ENCODE results near the gene SETD3.

SETD3 gene

GRCh38 chr14:99418242-99418641 is 62.4 kb downstream of the SETD3 start:
- no peak for DNase-seq

GRCh38 chr14:99416909-99417308 is 63.8 kb downstream of the SETD3 start:
- DNase-seq = no peak

DNA sequence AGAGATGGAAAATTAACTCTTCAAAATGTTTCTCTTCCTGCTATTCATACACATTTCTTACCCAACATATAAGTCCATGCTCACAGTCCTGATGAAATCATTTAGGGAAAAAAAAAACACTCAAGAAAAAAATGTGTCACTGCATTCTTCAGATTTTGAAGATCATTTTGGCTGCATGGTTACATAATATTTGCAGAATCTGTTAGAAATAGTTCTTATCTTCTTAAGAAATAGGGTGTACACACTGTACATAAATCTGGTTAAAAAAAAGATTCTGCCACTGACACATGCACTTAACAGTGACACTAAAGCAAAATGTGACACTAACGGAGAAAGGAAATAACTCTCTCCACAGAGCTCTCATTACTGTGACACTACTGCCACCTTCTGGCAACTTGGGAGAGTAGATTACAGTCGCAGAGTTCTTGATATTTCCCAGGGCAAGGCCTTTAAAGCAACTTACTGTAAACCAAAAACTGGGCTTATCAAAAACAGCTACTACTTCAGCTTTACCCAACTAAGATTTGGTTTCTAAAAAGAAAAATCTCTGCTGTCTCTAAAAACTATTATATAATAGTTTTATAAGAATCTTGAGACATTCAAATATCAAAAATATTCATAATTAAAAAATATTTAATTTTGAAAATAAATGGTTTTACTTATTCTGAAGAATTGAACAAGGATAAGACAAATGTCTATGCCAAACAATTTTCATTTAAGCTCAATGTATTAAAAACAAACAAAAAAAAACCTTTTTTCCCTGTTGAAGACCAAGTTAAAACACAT is 65.0 kb downstream of the SETD3 start:
- peak; percentile 54 for DNase-seq

GRCh38 chr14:99413911-99414310 is 66.7 kb downstream of the SETD3 start:
- no peak for DNase-seq

- no peak for DNase-seq
These were observed 67.5 kb downstream of the SETD3 start for GRCh38 chr14:99413172-99413571.

- no peak for DNase-seq
These were observed 68.3 kb downstream of the SETD3 start for GRCh38 chr14:99412117-99413061.

GRCh38 chr14:99410019-99410418 is 70.6 kb downstream of the SETD3 start:
- DNase-seq = no peak

DNA sequence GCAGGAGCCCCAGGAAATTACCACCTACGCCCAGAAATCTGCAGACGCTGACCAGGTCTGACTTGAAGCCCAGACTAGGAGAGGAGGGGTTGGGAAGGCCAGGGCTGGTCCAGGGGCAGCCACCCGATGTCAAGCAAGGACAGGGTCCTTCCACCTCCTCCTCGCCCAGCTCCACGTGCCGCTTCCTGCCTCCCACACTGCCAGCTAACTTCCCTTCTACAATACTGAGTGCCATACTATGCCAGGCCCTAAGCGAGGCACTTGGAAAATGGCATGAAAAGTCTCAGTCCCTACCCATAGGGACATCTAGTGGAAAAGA is 71.7 kb downstream of the SETD3 start:
- DNase-seq = no peak

GRCh38 chr14:99408286-99408970 is 72.2 kb downstream of the SETD3 start:
- no peak for DNase-seq

DNA sequence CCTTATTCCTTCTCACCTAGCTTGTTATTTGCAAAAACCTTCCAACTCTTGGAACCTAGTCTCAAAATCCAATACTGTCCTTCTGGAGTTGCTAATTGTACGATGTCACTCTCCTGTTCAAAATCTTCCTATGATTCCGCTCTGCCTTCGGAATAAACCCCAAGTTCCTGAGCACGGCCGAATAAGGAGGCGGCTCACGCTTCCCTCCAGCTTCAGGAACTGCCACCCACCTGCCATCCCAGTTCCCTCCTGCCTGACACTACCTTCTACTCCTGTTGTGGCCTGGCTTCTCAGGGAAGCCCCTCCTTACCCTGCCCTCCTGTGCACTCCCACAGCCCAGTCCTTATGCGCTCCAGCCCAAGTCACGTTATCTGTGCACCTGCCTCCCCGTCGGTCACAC is 73.2 kb downstream of the SETD3 start:
- DNase-seq = no peak

- DNase-seq = no peak
These were observed 77.7 kb downstream of the SETD3 start for GRCh38 chr14:99402950-99403349.

- DNase-seq = no peak
These were observed 78.4 kb downstream of the SETD3 start for GRCh38 chr14:99402285-99402648.

DNA sequence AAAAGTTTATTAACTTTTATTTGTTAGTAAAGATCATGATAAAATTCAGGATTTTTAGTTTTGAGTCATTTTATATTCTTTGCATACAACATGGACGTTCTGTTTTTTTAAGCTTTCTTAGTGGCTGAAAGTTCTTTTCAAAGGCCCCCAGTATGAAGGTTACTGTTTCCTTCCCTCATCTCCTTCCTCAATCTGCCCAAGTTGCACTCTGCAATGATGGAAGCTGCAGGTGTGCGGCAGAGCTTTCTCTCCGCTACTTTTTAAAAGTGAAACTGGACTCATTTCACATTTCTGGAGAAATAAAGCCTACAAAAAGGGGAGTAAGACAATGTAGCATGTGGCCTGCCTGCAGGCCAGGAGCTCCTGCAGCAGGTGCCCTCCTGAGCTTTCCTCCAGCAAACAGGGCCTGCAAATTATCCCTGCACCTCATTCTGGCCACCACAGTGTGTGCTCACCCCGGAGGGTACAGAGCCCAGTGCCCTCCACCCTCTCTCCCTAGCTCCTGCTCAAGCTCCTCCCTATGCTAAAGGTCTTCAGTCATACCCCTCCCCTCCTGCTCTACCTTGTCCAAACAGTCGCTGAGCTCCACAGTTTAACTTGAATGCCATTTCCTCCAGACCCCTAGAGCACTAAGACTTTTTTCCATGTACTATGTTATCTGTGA is 78.9 kb downstream of the SETD3 start:
- DNase-seq = no peak

DNA sequence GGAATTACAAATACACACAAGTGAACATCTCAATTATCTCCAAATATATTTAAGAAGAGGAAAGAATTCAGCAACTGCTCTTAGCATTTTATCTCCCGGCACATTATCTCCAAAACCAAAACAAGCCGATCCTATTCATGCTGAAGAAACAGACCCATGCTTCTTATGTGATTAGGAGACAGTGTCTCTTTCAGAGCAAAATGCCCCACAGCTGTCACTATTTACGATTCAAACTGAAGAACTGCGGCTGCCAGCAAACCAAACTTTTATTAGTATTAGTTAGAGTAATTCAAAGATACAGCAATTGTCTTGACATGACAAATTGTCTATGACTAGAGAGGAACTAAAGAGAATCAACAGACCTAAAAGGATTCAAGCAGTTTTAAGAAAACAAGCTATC is 79.4 kb downstream of the SETD3 start:
- no peak for DNase-seq

DNA sequence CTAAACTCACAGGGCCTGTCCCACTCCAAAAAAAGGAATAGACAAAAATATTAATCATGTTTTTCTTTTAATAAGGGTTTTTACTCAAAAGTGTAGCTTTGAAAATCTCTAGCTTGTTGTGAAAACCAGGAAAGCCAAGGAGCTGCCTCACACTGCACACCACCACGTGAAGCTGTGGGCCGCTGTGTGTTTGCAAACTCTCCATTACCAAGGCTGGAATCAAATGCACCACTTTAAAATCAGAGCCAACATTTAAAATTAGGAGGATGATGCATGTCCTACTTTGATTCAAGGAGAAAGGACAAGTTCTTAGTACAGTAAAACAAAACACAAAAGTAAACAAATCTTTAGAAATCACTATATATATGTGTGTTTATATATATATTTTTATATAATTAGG is 83.0 kb downstream of the SETD3 start:
- DNase-seq = no peak

DNA sequence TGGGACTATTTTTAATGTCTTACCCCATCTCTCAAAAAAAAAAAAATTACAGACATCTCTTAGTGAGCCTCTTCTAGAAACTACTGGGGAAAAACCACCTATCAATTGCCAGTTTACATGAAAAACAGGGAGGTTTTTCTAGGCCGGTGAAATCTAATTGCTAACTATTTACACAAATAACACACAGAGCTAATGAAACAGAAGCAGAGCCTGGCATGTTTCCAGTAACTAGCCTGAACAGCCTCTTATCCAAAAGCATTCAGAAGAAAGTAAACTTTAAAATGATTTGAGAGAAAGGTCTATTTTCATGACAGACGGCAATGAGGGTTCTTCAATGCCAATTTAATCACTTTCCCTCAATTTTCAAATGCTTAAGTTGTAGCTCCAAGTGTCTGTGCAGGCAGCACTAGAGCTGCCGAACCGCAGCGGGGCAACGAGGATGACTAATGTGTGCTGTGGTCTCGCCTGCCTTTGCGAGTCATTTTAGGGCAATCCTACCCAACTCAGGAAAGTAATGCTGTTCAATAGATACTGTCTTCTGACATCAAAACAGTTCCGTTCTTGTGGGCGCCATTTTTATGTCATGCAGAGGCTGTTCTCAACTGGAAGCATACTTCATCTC is 84.6 kb downstream of the SETD3 start:
- peak; percentile 26 for DNase-seq

DNA sequence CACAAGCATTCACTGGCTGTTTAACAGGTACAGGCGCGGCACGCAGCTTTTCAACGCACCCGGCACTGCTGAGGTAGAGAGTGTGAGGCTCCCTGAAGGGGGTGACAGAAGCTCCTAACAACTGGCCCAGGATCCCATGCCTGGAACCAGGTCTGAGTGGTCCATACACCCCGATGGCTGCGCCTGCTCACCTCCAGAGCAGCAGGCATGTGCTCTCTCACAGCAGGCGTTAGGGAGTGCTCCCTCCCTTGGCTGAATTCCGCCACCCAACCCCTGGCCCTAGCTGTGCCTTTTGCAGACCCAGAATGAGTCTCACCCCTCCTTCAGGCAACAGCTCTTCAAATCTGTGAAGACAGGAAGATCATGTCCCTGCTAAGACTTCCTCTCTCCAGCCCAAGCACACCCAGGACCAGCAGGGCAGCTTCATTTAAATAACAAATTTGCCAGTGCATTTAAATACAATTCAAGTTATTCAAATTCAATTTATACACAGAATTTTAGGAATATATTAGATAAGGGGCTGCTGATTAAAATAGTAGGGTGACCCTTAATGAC is 86.0 kb downstream of the SETD3 start:
- no peak for DNase-seq

DNA sequence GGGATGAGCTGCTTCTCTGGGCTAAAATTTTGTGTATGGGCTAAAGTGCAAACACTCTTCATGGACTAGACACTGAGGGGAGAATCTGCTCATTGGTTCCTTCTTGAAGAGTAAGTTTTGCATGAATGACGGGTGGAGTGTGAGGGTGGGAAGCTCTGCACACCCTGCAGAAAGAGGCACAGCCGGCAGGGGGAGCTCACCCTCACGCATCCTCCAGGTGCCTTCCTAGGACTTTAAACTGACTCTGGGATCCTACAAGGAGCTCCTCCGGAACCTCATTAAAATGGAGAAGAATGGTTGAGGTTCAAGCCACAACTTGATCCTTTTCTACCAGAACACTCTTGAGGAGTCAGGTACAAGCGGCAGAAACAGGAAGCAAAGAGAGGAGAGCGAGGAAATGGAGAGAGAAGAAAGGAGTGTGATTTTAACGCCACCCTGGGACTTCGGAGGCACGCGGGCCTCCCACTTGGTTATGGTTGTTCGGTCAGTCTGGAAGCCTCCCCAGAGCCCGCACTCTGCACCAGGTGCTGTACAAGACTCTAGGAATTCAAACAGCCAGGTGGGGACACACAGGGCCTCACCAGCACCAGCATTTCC is 87.5 kb downstream of the SETD3 start:
- peak; percentile 33 for DNase-seq

- no peak for DNase-seq
These were observed 89.0 kb downstream of the SETD3 start for GRCh38 chr14:99391671-99392070.

- DNase-seq = peak; percentile 29
These were observed 91.4 kb downstream of the SETD3 start for GRCh38 chr14:99389174-99389826.

DNA sequence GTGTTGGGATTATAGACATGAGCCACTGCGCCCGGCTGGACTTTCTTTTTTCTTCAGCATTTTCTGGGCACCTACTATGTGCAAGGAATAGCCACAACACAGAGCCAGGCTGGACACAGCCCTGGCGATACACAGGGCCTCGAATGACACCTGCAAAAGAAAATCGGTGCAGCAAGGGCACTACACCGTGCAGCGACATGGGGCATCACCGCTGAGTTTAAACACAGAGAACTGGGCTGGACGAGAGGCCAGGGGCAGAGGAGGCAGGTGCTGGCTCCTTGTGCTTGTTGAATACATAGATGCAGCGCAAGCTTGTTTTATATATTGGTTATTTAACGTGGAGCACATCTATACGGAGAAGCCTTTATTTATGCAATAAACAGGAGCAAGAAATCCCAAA is 92.4 kb downstream of the SETD3 start:
- no peak for DNase-seq

Measured in activated CD4-positive, alpha-beta T cell treated with anti-CD3 and anti-CD28 coated beads, Interleukin-2, amount 50 U/mL, for 1 hour (primary cell).